Cardiac fibroblast (primary cell): ENCODE measurements around the gene CUTA.

Source experiments
- DNase-seq, 2 donors: peaks; one replicate each; pipeline versions ENCODE4 v3.0.0 to v3.0.0-alpha.2; 2010; ENCODE audit warnings: low read depth in 2 of 2
- H3K4me3 ChIP-seq, 2 donors: replicated peaks in 1 of 2; 1 replicate in 1 of 2; 2 replicates in 1 of 2; pipeline ENCODE4 v1.5.1; 2011; ENCODE audit warnings: low read depth in 2 of 2, low read length in 2 of 2, mild to moderate bottlenecking in 2 of 2, moderate library complexity in 1 of 2
- TF ChIP-seq, protein P1 (sequence below): IDR thresholded peaks from one replicate; pipeline ENCODE4 v1.5.1; 2011; ENCODE audit warnings: low read depth, mild to moderate bottlenecking, low read length, inconsistent platforms

The CUTA gene

DNA sequence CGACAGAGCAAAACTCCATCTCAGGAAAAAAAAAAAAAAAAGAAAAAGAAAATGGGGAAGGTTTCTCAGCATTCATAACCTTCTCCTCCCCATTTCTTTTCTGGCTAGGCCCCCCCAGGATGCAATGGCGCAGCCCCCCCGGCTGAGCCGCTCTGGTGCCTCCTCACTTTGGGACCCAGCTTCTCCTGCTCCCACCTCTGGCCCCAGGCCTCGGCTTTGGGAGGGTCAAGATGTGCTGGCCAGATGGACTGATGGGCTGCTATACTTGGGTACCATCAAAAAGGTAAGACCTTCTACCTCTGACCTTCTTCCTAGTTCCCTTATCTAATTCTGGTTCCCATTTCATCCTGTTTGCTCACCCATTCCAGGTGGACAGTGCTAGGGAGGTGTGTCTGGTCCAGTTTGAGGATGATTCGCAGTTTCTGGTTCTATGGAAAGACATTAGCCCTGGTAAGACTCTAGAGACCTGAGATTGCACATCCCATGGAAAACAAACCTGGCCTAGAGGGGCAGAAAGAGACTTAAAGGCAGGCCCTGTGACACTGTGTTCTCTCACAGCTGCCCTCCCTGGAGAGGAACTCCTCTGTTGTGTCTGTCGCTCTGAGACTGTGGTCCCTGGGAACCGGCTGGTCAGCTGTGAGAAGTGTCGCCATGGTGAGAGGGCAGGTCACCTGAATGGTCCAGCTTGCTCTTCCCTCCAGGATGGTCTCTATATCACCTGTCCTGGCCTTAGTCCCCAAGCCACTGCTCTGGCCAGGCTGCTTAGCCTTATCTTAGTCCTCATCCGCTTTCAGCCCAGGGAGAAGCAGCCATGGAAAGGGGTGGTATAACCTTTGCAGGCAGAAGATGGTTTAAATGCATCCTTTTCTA is 5.5 kb downstream of the CUTA start:
- DNase-seq: no peak
- TF ChIP-seq, protein P1, sequence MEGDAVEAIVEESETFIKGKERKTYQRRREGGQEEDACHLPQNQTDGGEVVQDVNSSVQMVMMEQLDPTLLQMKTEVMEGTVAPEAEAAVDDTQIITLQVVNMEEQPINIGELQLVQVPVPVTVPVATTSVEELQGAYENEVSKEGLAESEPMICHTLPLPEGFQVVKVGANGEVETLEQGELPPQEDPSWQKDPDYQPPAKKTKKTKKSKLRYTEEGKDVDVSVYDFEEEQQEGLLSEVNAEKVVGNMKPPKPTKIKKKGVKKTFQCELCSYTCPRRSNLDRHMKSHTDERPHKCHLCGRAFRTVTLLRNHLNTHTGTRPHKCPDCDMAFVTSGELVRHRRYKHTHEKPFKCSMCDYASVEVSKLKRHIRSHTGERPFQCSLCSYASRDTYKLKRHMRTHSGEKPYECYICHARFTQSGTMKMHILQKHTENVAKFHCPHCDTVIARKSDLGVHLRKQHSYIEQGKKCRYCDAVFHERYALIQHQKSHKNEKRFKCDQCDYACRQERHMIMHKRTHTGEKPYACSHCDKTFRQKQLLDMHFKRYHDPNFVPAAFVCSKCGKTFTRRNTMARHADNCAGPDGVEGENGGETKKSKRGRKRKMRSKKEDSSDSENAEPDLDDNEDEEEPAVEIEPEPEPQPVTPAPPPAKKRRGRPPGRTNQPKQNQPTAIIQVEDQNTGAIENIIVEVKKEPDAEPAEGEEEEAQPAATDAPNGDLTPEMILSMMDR: no peak
- peak overlapping the region in 1 of 2 donors; percentile 72 for H3K4me3 ChIP-seq

DNA sequence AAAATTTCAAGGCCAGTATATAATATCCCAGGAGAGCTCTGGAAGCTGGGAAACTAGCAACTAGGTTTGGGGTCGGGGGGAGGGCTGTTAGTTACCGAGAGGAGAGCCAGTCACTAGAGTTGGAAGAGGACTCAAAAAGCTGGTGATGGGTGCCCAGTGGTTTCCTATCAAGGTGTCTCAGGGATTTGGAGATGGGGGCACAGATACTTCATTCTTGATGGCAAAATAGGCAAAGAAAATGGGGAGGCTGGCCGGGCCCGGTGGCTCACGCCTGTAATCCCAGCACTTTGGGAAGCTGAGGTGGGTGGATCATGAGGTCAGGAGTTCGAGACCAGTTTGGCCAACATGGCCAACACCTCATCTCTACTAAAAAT is 6.3 kb downstream of the CUTA start:
- DNase-seq: no peak
- TF ChIP-seq, protein P1: no peak
- peak overlapping the region; percentile 71 to 72 for H3K4me3 ChIP-seq

DNA sequence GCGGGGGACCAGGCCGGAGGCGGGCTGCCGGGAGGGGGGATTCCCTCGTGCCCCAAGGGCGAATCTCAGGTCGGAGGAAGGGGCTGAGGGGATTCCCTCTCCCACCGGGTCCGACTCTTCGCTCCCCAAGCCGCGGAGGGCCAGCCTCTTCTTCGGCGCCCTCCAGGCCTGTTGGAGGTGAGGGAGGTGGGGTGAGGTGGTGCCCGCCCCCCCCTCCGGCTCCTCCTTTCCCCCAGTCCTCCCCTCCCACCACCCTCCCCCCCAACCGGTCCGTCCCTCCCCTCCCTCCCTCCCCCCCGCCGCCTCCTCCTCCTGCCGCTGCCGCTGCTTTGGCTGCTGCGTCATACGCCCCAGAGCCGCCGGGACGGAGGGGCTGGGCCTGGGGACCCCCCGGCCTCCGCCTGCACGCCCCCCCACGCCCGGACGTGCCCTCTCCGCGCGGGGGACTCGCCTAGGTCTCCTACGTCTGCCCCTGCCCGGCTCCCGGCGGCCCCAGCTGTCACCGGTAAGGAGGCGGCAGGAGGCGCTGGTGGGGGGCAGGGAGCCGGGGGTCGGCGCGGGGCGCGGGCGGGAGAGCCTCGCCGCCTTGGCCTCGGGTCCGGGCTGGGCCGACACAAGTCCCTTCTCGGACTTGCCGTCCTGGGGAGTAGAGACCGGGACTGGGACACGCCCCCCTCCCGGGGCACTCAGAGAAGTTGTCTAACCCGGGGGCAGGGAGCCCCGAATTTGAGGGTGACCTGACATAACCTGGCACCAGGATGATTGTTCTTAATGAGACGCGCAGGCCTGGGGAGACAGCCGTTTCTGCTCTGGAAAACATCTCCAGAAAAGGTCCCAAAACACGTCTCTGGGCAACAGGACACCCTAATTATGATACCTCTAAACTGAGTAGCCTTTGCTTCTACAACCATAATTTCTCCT is 6.9 kb downstream of the CUTA start, which contains the start of gene PHF1:
TSS of gene PHF1 (plus strand) at position 304 of the 921 bp plus-strand sequence. CDS start 1,250 bp downstream, outside the sequence.
- DNase-seq: peak; percentile 88 to 91
- H3K4me3 ChIP-seq: peak within 1 kb of the TSS; percentile 71 to 72
- TF ChIP-seq, protein P1: no peak

DNA sequence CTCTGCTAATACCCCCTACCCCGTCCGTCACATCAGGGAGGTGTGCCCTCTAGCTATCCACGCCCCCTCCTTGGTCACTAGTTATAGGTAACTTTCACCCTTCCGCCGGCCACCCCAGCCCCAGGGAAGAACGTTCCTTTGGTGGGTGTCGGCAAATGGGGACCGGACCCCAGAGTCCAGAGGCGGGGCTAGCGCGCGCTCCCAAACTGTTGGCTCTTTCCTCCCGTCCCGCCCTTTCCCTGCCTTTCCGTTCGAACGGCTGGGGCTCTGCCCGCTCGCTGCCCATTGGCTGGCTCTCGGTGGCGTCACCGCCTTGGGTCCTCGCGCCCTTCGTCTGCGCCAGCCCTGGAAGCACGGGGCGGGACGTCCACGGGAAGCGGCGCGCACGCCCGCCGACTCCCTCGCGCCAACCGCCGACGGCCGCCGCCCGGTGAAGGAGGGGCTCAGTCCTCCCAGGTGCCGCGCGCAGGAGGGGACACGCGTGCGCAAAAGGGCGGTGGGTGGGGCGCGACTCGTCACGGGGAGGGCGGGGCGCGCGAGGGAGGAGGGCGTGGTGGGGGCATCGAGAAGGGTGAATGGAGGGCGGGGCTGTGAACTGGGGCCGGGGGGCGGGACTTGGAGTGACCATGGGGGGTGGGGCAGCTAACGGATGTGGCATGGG is 7.7 kb downstream of the CUTA start:
- peak overlapping the region; percentile 71 to 72 for H3K4me3 ChIP-seq
- peak; percentile 98 to 99 for DNase-seq
- TF ChIP-seq, protein P1: no peak

DNA sequence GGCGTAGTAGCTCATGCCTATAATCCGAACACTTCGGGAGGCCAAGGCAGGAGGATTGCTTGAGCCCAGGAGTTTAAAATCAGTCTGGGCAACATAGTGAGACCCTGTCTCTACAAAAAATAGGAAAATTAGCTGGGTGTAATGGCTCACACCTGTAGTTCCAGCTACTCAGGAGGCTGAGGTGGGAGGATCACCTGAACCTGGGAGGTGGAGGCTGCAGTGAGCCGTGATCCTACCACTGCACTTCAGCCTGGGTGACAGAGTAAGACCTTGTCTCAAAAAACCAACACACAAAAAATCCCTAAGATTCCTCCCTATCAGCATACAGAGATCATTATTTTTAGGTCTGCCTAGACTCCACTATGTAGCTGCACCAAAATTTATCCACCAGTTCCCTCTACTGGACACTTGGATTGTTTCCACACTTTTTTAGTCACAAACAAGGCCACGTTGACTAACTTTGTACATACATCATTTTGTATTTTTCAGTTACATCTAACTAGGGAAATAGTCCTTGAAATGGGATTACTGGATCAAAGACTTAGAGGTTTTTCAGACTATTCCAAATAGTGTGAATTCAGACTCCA is 10.7 kb downstream of the CUTA start:
- TF ChIP-seq, protein P1: peak; percentile 36
- peak; percentile 76 to 78 for DNase-seq
- no peak overlapping the region for H3K4me3 ChIP-seq

DNA sequence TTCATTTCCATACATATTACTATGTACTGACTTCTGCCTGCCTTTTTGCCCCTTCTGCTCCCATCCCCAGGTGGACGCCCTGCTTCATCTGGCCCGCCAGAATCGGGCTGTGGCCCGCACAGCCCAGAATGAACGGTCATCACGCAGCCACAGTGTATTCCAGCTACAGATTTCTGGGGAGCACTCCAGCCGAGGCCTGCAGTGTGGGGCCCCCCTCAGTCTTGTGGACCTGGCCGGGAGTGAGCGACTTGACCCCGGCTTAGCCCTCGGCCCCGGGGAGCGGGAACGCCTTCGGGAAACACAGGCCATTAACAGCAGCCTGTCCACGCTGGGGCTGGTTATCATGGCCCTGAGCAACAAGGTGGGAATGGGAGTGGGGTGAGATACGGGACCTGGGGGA is 11.8 kb downstream of the CUTA start:
- TF ChIP-seq, protein P1: no peak
- no peak overlapping the region for H3K4me3 ChIP-seq
- no peak for DNase-seq
